BE2C (cell line): ENCODE results near the gene CD40.
A peak's percentile ranks its signal among the peaks of the same experiment; 100 is the strongest.

Source experiments
- DNase-seq: peaks from one replicate; pipeline ENCODE4 v3.0.0-alpha.2; 2020
- H3K27me3 ChIP-seq: fragments of 250-450 bp; sonication (Bioruptor Pico); 2 replicates; pipeline ENCODE4 v1.5.1; 2020; ENCODE audit warnings: mild to moderate bottlenecking
- H3K36me3 ChIP-seq: fragments of 250-450 bp; sonication (Bioruptor Pico); 2 replicates; pipeline ENCODE4 v1.5.1; 2020; ENCODE audit warnings: mild to moderate bottlenecking
- H3K4me1 ChIP-seq: fragments of 250-450 bp; sonication (Bioruptor Pico); 2 replicates; pipeline ENCODE4 v1.5.1; 2020
- H3K4me3 ChIP-seq: 2 replicates; pipeline ENCODE4 v1.5.1; 2011; ENCODE audit warnings: low read depth, low read length
- H3K9me3 ChIP-seq: fragments of 250-450 bp; sonication (Bioruptor Pico); 2 replicates; pipeline ENCODE4 v1.5.1; 2020
- CTCF ChIP-seq: IDR thresholded peaks from 2 replicates; pipeline ENCODE4 v1.5.1; 2012; ENCODE audit warnings: mild to moderate bottlenecking, low read depth, low read length

The CD40 gene

GRCh38 chr20:46122516-46123481 is 4.7 kb downstream of the CD40 start:
- Histone ChIP-seq H3K4me3 (no peak overlapping the region), H3K27me3 (peaks cover 6% of the 10 kb centered on the region), H3K36me3 (no peaks in the 10 kb centered on the region), H3K9me3 (no peaks in the 10 kb centered on the region), H3K4me1 (peaks cover 5% of the 10 kb centered on the region)
- DNase-seq = no peak
- no peak for TF ChIP-seq CTCF

GRCh38 chr20:46123482-46124245 is 5.5 kb downstream of the CD40 start:
- no peak for DNase-seq
- Histone ChIP-seq H3K4me1 (no peaks in the 10 kb centered on the region), H3K27me3 (peaks cover 10% of the 10 kb centered on the region), H3K4me3 (no peak overlapping the region), H3K9me3 (no peaks in the 10 kb centered on the region), H3K36me3 (no peaks in the 10 kb centered on the region)
- TF ChIP-seq CTCF = no peak

GRCh38 chr20:46126440-46127056 is 8.4 kb downstream of the CD40 start:
- Histone ChIP-seq H3K36me3 (no peaks in the 10 kb centered on the region), H3K4me3 (no peak overlapping the region), H3K4me1 (no peaks in the 10 kb centered on the region), H3K27me3 (peaks cover 26% of the 10 kb centered on the region), H3K9me3 (no peaks in the 10 kb centered on the region)
- TF ChIP-seq CTCF = no peak
- no peak for DNase-seq

GRCh38 chr20:46127396-46128010 is 9.4 kb downstream of the CD40 start:
- Histone ChIP-seq H3K9me3 (no peaks in the 10 kb centered on the region), H3K27me3 (peaks cover 32% of the 10 kb centered on the region), H3K4me1 (no peaks in the 10 kb centered on the region), H3K4me3 (no peak overlapping the region), H3K36me3 (no peaks in the 10 kb centered on the region)
- TF ChIP-seq CTCF = no peak
- DNase-seq = no peak

- Histone ChIP-seq H3K36me3 (no peaks in the 10 kb centered on the region), H3K9me3 (no peaks in the 10 kb centered on the region), H3K27me3 (peaks cover 32% of the 10 kb centered on the region), H3K4me1 (no peaks in the 10 kb centered on the region; the same call in 1 of the 2 replicates), H3K4me3 (no peak overlapping the region)
- peak; percentile 78 for DNase-seq
- peak; percentile 85 for TF ChIP-seq CTCF
Measured at GRCh38 chr20:46128310-46129151, 10.4 kb downstream of the CD40 start.
